Adrenal gland (tissue), 5 donors: ENCODE data around the gene ATAD3B.
"Not testable (repeated sequence)": the region's sequence is repeated elsewhere in the genome, so short reads cannot be mapped to it uniquely, and the experiment has no call there.

Experiments used
- POLR2A ChIP-seq, 2 donors: fragments of 450-650 bp; IDR thresholded peaks; one replicate each; pipeline ENCODE4 v1.6.1; 2017; ENCODE audit warnings: antibody characterized with exemption in 2 of 2, mild to moderate bottlenecking in 2 of 2, moderate library complexity in 1 of 2
- TF ChIP-seq, protein P1 (sequence below), 6 experiments: fragments of 450-650 bp in 4 of 6; fragments of 200-600 bp in 2 of 6; sonication (generic) in 1 of 6; IDR thresholded peaks; 1 replicate in 5 of 6; 2 replicates in 1 of 6; pipeline versions ENCODE4 v1.5.1 to v1.8.0; 2016 to 2021; ENCODE audit warnings: antibody characterized with exemption in 6 of 6, mild to moderate bottlenecking in 2 of 6, moderate library complexity in 1 of 6
- donor health status: DM: no; HTN: no; CAD: no.

DNA sequence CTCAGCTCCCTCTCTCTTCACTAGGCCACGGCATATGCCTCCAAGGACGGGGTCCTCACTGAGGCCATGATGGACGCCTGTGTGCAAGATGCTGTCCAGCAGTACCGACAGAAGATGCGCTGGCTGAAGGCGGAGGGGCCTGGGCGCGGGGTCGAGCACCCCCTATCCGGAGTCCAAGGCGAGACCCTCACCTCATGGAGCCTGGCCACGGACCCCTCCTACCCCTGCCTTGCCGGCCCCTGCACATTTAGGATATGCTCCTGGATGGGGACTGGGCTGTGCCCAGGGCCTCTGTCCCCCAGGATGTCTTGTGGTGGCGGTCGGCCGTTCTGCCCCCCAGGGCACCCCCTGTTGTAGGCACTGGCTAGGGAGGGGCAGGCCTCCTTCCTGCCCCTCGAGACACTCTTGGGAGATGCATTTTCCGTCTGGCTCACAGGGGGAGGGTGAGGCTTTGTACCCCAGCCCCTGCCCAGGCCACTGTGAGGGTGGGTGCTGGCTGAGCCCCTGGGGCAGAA, 24.0 kb downstream of the ATAD3B start:
- TF ChIP-seq, protein P1, sequence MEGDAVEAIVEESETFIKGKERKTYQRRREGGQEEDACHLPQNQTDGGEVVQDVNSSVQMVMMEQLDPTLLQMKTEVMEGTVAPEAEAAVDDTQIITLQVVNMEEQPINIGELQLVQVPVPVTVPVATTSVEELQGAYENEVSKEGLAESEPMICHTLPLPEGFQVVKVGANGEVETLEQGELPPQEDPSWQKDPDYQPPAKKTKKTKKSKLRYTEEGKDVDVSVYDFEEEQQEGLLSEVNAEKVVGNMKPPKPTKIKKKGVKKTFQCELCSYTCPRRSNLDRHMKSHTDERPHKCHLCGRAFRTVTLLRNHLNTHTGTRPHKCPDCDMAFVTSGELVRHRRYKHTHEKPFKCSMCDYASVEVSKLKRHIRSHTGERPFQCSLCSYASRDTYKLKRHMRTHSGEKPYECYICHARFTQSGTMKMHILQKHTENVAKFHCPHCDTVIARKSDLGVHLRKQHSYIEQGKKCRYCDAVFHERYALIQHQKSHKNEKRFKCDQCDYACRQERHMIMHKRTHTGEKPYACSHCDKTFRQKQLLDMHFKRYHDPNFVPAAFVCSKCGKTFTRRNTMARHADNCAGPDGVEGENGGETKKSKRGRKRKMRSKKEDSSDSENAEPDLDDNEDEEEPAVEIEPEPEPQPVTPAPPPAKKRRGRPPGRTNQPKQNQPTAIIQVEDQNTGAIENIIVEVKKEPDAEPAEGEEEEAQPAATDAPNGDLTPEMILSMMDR (IDR thresholded peaks at IDR 0.05): not testable (repeated sequence)
- not testable (repeated sequence) for TF ChIP-seq POLR2A (IDR thresholded peaks at IDR 0.05)
